ENCODE results near the gene SIM1. TPM values are rescaled to one million over a fixed set of nuclear protein-coding genes. Genes with fewer than 3 reads are reported as not detected.

Gene SIM1
- total and polyA plus RNA-seq, 4 donors: under 0.01 TPM; not detected in 3

GRCh38 chr6:100349366-100349765 lies 115.4 kb downstream of the SIM1 start:
- H3K4me1 ChIP-seq (ENCODE audit: control insufficient read depth in 4 of 4, insufficient read depth in 4 of 4, low read length in 3 of 4): no peaks in the 10 kb centered on the region
- H3K4me3 ChIP-seq (ENCODE audit: low read depth in 1 of 3, low read length in 3 of 3): no peak overlapping the region
- TF ChIP-seq EGR1 (IDR thresholded peaks at IDR 0.05; ENCODE audit: low read depth in 2 of 2): no peak
- TF ChIP-seq FOXA2 (IDR thresholded peaks at IDR 0.05): no peak
- TF ChIP-seq SP1 (IDR thresholded peaks at IDR 0.05): no peak
- no peak for TF ChIP-seq ATF3 (IDR thresholded peaks at IDR 0.05)
- H3K9me3 ChIP-seq (ENCODE audit: control insufficient read depth in 4 of 4, low read length in 3 of 4): no peaks in the 10 kb centered on the region
- no peaks in the 10 kb centered on the region for H3K27me3 ChIP-seq (ENCODE audit: control insufficient read depth in 4 of 4, insufficient read depth in 4 of 4, low read length in 3 of 4)
- no peak overlapping the region for H3K9ac ChIP-seq (ENCODE audit: low read depth in 1 of 2, low read length in 2 of 2)
- H3K36me3 ChIP-seq (ENCODE audit: control insufficient read depth in 4 of 4, insufficient read depth in 3 of 4, low read depth in 1 of 4, low read length in 3 of 4): no peaks in the 10 kb centered on the region
- 91% methylated on average over 3 of the region's 3 CpGs for WGBS
- no peak overlapping the region for H3K27ac ChIP-seq (ENCODE audit: low read depth in 1 of 2, low read length in 2 of 2)
- DNase-seq (ENCODE audit: low spot score): no peak

- 59% methylated on average over 4 of the region's 4 CpGs for WGBS
- Histone ChIP-seq H3K9ac (ENCODE audit: low read depth in 1 of 2, low read length in 2 of 2) (no peak overlapping the region), H3K4me1 (ENCODE audit: control insufficient read depth in 4 of 4, insufficient read depth in 4 of 4, low read length in 3 of 4) (no peaks in the 10 kb centered on the region), H3K27ac (ENCODE audit: low read depth in 1 of 2, low read length in 2 of 2) (no peak overlapping the region), H3K9me3 (ENCODE audit: control insufficient read depth in 4 of 4, low read length in 3 of 4) (no peaks in the 10 kb centered on the region), H3K4me3 (ENCODE audit: low read depth in 1 of 3, low read length in 3 of 3) (no peak overlapping the region), H3K36me3 (ENCODE audit: control insufficient read depth in 4 of 4, insufficient read depth in 3 of 4, low read depth in 1 of 4, low read length in 3 of 4) (no peaks in the 10 kb centered on the region), H3K27me3 (ENCODE audit: control insufficient read depth in 4 of 4, insufficient read depth in 4 of 4, low read length in 3 of 4) (no peaks in the 10 kb centered on the region)
- TF ChIP-seq GABPA (IDR thresholded peaks at IDR 0.05 in 1 of 2, conservative IDR thresholded peaks at IDR 0.05 in 1 of 2): no peak
- no peak for TF ChIP-seq EGR1 (IDR thresholded peaks at IDR 0.05; ENCODE audit: low read depth in 2 of 2)
- TF ChIP-seq JUND (IDR thresholded peaks at IDR 0.05): no peak
- TF ChIP-seq CTCF (IDR thresholded peaks at IDR 0.05; ENCODE audit: low read depth, low read length, missing input control): no peak
- no peak for TF ChIP-seq RAD21 (IDR thresholded peaks at IDR 0.05)
- no peak for TF ChIP-seq FOXA1 (IDR thresholded peaks at IDR 0.05)
- TF ChIP-seq HNF4A (conservative IDR thresholded peaks at IDR 0.05): no peak
- TF ChIP-seq NR2F2 (IDR thresholded peaks at IDR 0.05): no peak
- no peak for TF ChIP-seq HNF4G (IDR thresholded peaks at IDR 0.05)
- no peak for TF ChIP-seq REST (IDR thresholded peaks at IDR 0.05)
- TF ChIP-seq ZBTB33 (IDR thresholded peaks at IDR 0.05): no peak
- TF ChIP-seq ATF3 (IDR thresholded peaks at IDR 0.05): no peak
- TF ChIP-seq TAF1 (conservative IDR thresholded peaks at IDR 0.05): no peak
- TF ChIP-seq MAX (IDR thresholded peaks at IDR 0.05): no peak
- TF ChIP-seq YY1 (IDR thresholded peaks at IDR 0.05): no peak
- TF ChIP-seq SP1 (IDR thresholded peaks at IDR 0.05): no peak
- TF ChIP-seq RXRA (IDR thresholded peaks at IDR 0.05): no peak
- DNase-seq (ENCODE audit: low spot score): no peak
Observed at GRCh38 chr6:100347901-100348550, 116.7 kb downstream of the SIM1 start.

Measured in liver (tissue), 9 donors.